Right lobe of liver (tissue), 6 donors: ENCODE results near the gene MTARC1. TPM values are rescaled to one million over a fixed set of nuclear protein-coding genes. Genes with fewer than 3 reads are reported as not detected.

Source experiments
- ATAC-seq, 4 donors: fragments of 200-7000 bp; cut with Tn5 transposase; one replicate each; pipeline ENCODE4 v1.9.1; 2020; ENCODE audit warnings: mild to moderate bottlenecking in 4 of 4, moderate library complexity in 4 of 4
- DNase-seq, 3 donors: peaks; one replicate each; pipeline ENCODE4 v3.0.0-alpha.2; 2020
- H3K27ac ChIP-seq, 3 donors: fragments of 200-600 bp; one replicate each; pipeline ENCODE4 v1.8.0; 2022
- H3K27me3 ChIP-seq, 2 donors: fragments of 200-600 bp; one replicate each; pipeline ENCODE4 v1.8.0; 2022
- H3K36me3 ChIP-seq, 4 donors: fragments of 200-600 bp; sonication (generic) in 1 of 4; one replicate each; pipeline versions ENCODE4 v1.5.1 to v1.8.0; 2017 to 2022; ENCODE audit warnings: control low read depth in 1 of 4
- H3K4me1 ChIP-seq, 4 donors: fragments of 200-600 bp; sonication (generic) in 1 of 4; one replicate each; pipeline versions ENCODE4 v1.5.1 to v1.8.0; 2017 to 2022; ENCODE audit warnings: control low read depth in 1 of 4
- H3K4me3 ChIP-seq, 3 donors: fragments of 200-600 bp; one replicate each; pipeline ENCODE4 v1.8.0; 2022
- H3K9me3 ChIP-seq, 4 donors: fragments of 200-600 bp; sonication (generic) in 1 of 4; one replicate each; pipeline versions ENCODE4 v1.5.1 to v1.8.0; 2017 to 2022; ENCODE audit warnings: control low read depth in 1 of 4
- CTCF ChIP-seq, 4 donors: fragments of 200-600 bp in 3 of 4; fragments of 450-650 bp in 1 of 4; IDR thresholded peaks; one replicate each; pipeline versions ENCODE4 v1.5.1 to v1.8.0; 2016 to 2022; ENCODE audit warnings: antibody characterized with exemption in 4 of 4, mild to moderate bottlenecking in 2 of 4
- POLR2A ChIP-seq: fragments of 450-650 bp; IDR thresholded peaks from one replicate; pipeline ENCODE4 v1.6.1; 2017; ENCODE audit warnings: antibody characterized with exemption, mild to moderate bottlenecking
- WGBS: methylation state at CpG from one replicate; pipeline ENCODE4 v1.1.6; 2018; ENCODE audit warnings: low coverage, low lambda C conversion rate; ENCODE audit not compliant: insufficient coverage; ENCODE audit errors: missing lambda C conversion rate; 5-methylcytosine and 5-hydroxymethylcytosine counted together
- intact Hi-C, 2 donors: fragments of 100-400 bp; cut with DNase I; formaldehyde crosslinking; loops; one replicate each; pipeline versions ENCODE4 v1.11.2 to v1.14.1; 2022
- total RNA-seq, 6 experiments: library from RNA; depleted of rRNA in 2 of 6; stranded (reverse); fragments of >200 nt in 2 of 6; fragmentation: NEBNext Ultra II Directional in 3 of 6; extraction: Animal tissue kit (Norgen Biotek cat#: 25700) in 3 of 6; gene quantifications; one replicate each; pipeline versions ENCODE4 v1.1.0 to v1.2.4, GENCODE V29; 2016 to 2023
- donor health status: DM: no; HTN: yes; CAD: no.
- donor health status: DM: no; HTN: no; CAD: no.
- donor health status: DM: no; HTN: no; CAD: no.
- donor health status: DM: no; HTN: yes; CAD: no.
- donor health status: DM: no; HTN: yes; CAD: no.

Gene MTARC1
- total RNA-seq, 6 experiments from 2014 or later, result 14.5 to 83.6 (median 35.2) TPM

GRCh38 chr1:220750131-220750515 lies 36.6 kb upstream of the MTARC1 start:
- peak overlapping the region; percentile 71 to 93 (median 85) for H3K4me3 ChIP-seq

GRCh38 chr1:220751111-220751510 lies 35.6 kb upstream of the MTARC1 start:
- Histone ChIP-seq H3K9me3 (no peaks in the 10 kb centered on the region), H3K36me3 (peaks cover 0 to 18% (median 7%) of the 10 kb centered on the region in 4 donors), H3K27me3 (no peaks in the 10 kb centered on the region), H3K4me3 (peak overlapping the region; percentile 71 to 93 (median 85)), H3K4me1 (peaks cover 0 to 55% (median 19%) of the 10 kb centered on the region in 4 donors), H3K27ac (peak overlapping the region in 2 of 3 donors; percentile 94 to 96)
- WGBS, result 20% methylated on average over 2 of the region's 2 CpGs
- ATAC-seq, result peak; percentile 36 to 63 (median 56)
- intact Hi-C loops, result no loop called here
- peak in 2 of 3 donors; percentile 75 to 80 for DNase-seq
- TF ChIP-seq CTCF (IDR thresholded peaks at IDR 0.05) (no peak), POLR2A (no peak)

More at GRCh38 chr1:220750131-220750515, 36.6 kb upstream of the MTARC1 start:
- H3K36me3 ChIP-seq, result peaks cover 0 to 8% (median 2%) of the 10 kb centered on the region in 4 donors
- TF ChIP-seq POLR2A (no peak), CTCF (IDR thresholded peaks at IDR 0.05) (no peak)
- ATAC-seq (no peak), DNase-seq (no peak)
- intact Hi-C loops, result no loop called here
- H3K27me3 ChIP-seq, result no peaks in the 10 kb centered on the region
- H3K4me1 ChIP-seq, result peaks cover 0 to 55% (median 19%) of the 10 kb centered on the region in 4 donors
- H3K27ac ChIP-seq, result peak overlapping the region; percentile 92 to 96 (median 94)
- 7% methylated on average over 6 of the region's 6 CpGs for WGBS
- H3K9me3 ChIP-seq, result no peaks in the 10 kb centered on the region

- Histone ChIP-seq H3K36me3 (peaks cover 0 to 28% (median 15%) of the 10 kb centered on the region in 4 donors), H3K27ac (peak overlapping the region; percentile 20 to 36 (median 23)), H3K4me1 (peaks cover 0 to 40% (median 14%) of the 10 kb centered on the region in 4 donors), H3K27me3 (no peaks in the 10 kb centered on the region), H3K4me3 (no peak overlapping the region), H3K9me3 (no peaks in the 10 kb centered on the region)
- no peak for TF ChIP-seq CTCF (IDR thresholded peaks at IDR 0.05)
- DNase-seq, result no peak
- WGBS, result no CpG with 5 or more reads among the region's 6 CpGs
- ATAC-seq, result no peak
- intact Hi-C loops, result no loop called here
These were observed 32.3 kb upstream of the MTARC1 start for GRCh38 chr1:220754212-220754917.

- Histone ChIP-seq H3K27me3 (no peaks in the 10 kb centered on the region), H3K36me3 (peaks cover 0 to 28% (median 15%) of the 10 kb centered on the region in 4 donors), H3K4me3 (no peak overlapping the region), H3K27ac (no peak overlapping the region), H3K4me1 (peaks cover 0 to 40% (median 15%) of the 10 kb centered on the region in 4 donors), H3K9me3 (no peaks in the 10 kb centered on the region)
- no peak for ATAC-seq
- intact Hi-C loops, result no loop called here
- 98% methylated on average over 4 of the region's 4 CpGs for WGBS
- no peak for DNase-seq
- TF ChIP-seq CTCF (IDR thresholded peaks at IDR 0.05) (no peak), POLR2A (no peak)
These were observed 31.8 kb upstream of the MTARC1 start for GRCh38 chr1:220754918-220755295.
